K562 (cell line): ENCODE measurements around the gene SPEF1. TPM values are rescaled to one million over a fixed set of nuclear protein-coding genes. Genes with fewer than 3 reads are reported as not detected.

ENCODE experiments used
- ATAC-seq: fragments of 200-7000 bp; cut with Tn5 transposase; 3 replicates; pipeline ENCODE4 v1.9.1; 2020; ENCODE audit warnings: moderate library complexity
- BruUV-seq: library from RNA; stranded (reverse); fragments of 400-500 nt; replicated peaks from 2 replicates; lab custom pipeline; 2021; lab: Mats Ljungman, UMichigan
- CTCF ChIA-PET: fragments of 300-600 bp; formaldehyde crosslinking; extraction: SDS; loops from one replicate; lab custom pipeline; 2021; ENCODE audit warnings: low intra/inter-chr PET ratio; lab: Yijun Ruan, JAX
- POLR2A ChIA-PET: fragments of 300-600, 350-650 bp; sonication (Branson Sonifier 250); formaldehyde crosslinking; extraction: SDS; loops from one replicate; lab custom pipeline; 2021; ENCODE audit warnings: antibody characterized with exemption, inconsistent platforms; lab: Yijun Ruan, JAX
- DNase-seq, 4 experiments: peaks; one replicate each; pipeline versions ENCODE4 v3.0.0 to v3.0.0-alpha.2; 2011 to 2018; ENCODE audit warnings: low spot score in 3 of 4, mixed read lengths in 3 of 4; ENCODE audit errors: extremely low read depth in 1 of 4
- FAIRE-seq: peaks from 2 replicates; lab custom pipeline; 2011; peaks lifted over from hg19 to GRCh38; lab: Jason Lieb, UNC
- H2AFZ ChIP-seq: 2 replicates; pipeline ENCODE4 v1.6.0; 2011; ENCODE audit warnings: low read depth, low read length, control low read depth, inconsistent platforms
- H3K27ac ChIP-seq: fragments of 200-600 bp; 3 replicates; pipeline ENCODE4 v1.8.0; 2011; ENCODE audit warnings: low read depth, mild to moderate bottlenecking, control low read depth, inconsistent platforms, low read length, moderate library complexity, mixed read lengths; ENCODE audit errors: extremely low read depth
- H3K27me3 ChIP-seq, 2 experiments: fragments of 300-600 bp in 1 of 2; 2 replicates in 1 of 2; 3 replicates in 1 of 2; pipeline versions ENCODE4 v1.6.0 to v1.8.0; 2011; ENCODE audit warnings: inconsistent platforms in 2 of 2, low read length in 2 of 2, mild to moderate bottlenecking in 1 of 2, mixed read lengths in 1 of 2, moderate library complexity in 1 of 2; ENCODE audit not compliant: control insufficient read depth in 2 of 2, insufficient read depth in 2 of 2
- H3K36me3 ChIP-seq: fragments of 300-600 bp; 3 replicates; pipeline ENCODE4 v1.8.0; 2011; ENCODE audit warnings: mild to moderate bottlenecking, low read length, inconsistent platforms; ENCODE audit not compliant: control insufficient read depth, insufficient read depth
- H3K4me1 ChIP-seq, 2 experiments: fragments of 200-600 bp in 1 of 2; replicated peaks in 1 of 2; 2 replicates in 1 of 2; 3 replicates in 1 of 2; pipeline versions ENCODE4 v1.5.1 to v1.8.0; 2011; ENCODE audit warnings: inconsistent platforms in 2 of 2, low read length in 2 of 2, mild to moderate bottlenecking in 1 of 2, mixed read lengths in 1 of 2, moderate library complexity in 1 of 2; ENCODE audit not compliant: control insufficient read depth in 2 of 2, insufficient read depth in 2 of 2
- H3K4me2 ChIP-seq: 2 replicates; pipeline ENCODE4 v1.6.1; 2011; ENCODE audit warnings: low read length, control low read depth, inconsistent platforms, mixed read lengths; ENCODE audit not compliant: insufficient read depth
- H3K4me3 ChIP-seq: fragments of 200-600 bp; sonication (generic), shearing (Covaris generic); 2 replicates; pipeline ENCODE4 v1.5.1; 2016; ENCODE audit warnings: control low read depth, inconsistent platforms
- H3K79me2 ChIP-seq: fragments of 200-600 bp; 3 replicates; pipeline ENCODE4 v1.8.0; 2011; ENCODE audit warnings: low read length, inconsistent platforms; ENCODE audit not compliant: control insufficient read depth, insufficient read depth
- H3K9ac ChIP-seq, 2 experiments: 2 replicates each; pipeline versions ENCODE4 v1.6.0 to v1.6.1; 2011; ENCODE audit warnings: low read depth in 2 of 2, low read length in 2 of 2, control low read depth in 1 of 2, inconsistent platforms in 1 of 2, mild to moderate bottlenecking in 1 of 2, mixed read lengths in 1 of 2; ENCODE audit not compliant: insufficient read depth in 1 of 2
- H3K9me1 ChIP-seq: one replicate; pipeline ENCODE4 v1.6.0; 2011; ENCODE audit warnings: inconsistent platforms, mild to moderate bottlenecking, low read length, moderate library complexity; ENCODE audit not compliant: control insufficient read depth, insufficient read depth
- H3K9me3 ChIP-seq: replicated peaks from 2 replicates; pipeline ENCODE4 v1.5.1; 2011; ENCODE audit warnings: low read depth, low read length, inconsistent platforms; ENCODE audit not compliant: control insufficient read depth, insufficient read depth
- H4K20me1 ChIP-seq: replicated peaks from 2 replicates; pipeline ENCODE4 v1.6.1; 2011; ENCODE audit warnings: low read length, inconsistent platforms, mixed read lengths; ENCODE audit not compliant: control insufficient read depth, insufficient read depth
- CBX5 ChIP-seq: IDR thresholded peaks from 2 replicates; pipeline ENCODE4 v1.6.1; 2014; ENCODE audit warnings: low read depth, borderline replicate concordance
- GTF2E2 ChIP-seq: fragments of 200-800 bp; sonication (Bioruptor generic); IDR thresholded peaks from 2 replicates; pipeline ENCODE4 v1.6.1; 2016; ENCODE audit warnings: missing genetic modification characterization, missing compliant biosample characterization
- MLX ChIP-seq, 2 experiments: fragments of 450-650 bp in 1 of 2; sonication (generic) in 1 of 2; formaldehyde crosslinking; conservative IDR thresholded peaks; 2 replicates each; pipeline versions ENCODE4 v1.4.0 to v1.8.1; 2020 to 2022; ENCODE audit warnings: mild to moderate bottlenecking in 1 of 2, missing genetic modification reagents in 1 of 2
- PPARD ChIP-seq: fragments of 250-450 bp; sonication (Bioruptor Pico); IDR thresholded peaks from 2 replicates; pipeline ENCODE4 v1.8.0; 2022; ENCODE audit warnings: inconsistent platforms, mild to moderate bottlenecking, moderate library complexity
- RBBP5 ChIP-seq: fragments of 200-600 bp; sonication (generic); IDR thresholded peaks from 2 replicates; pipeline ENCODE4 v1.6.1; 2012; ENCODE audit warnings: borderline replicate concordance, mild to moderate bottlenecking, low read length, control low read depth, inconsistent platforms; ENCODE audit not compliant: insufficient read depth, poor library complexity, severe bottlenecking
- ZBTB40 ChIP-seq, 2 experiments: fragments of 450-650 bp in 1 of 2; sonication (generic) in 1 of 2; formaldehyde crosslinking in 1 of 2; IDR thresholded peaks; 2 replicates each; pipeline versions ENCODE4 v1.7.1 to v1.9.0; 2016 to 2022; ENCODE audit warnings: inconsistent platforms in 1 of 2, mild to moderate bottlenecking in 1 of 2, missing genetic modification reagents in 1 of 2
- ZNF277 ChIP-seq: fragments of 250-450 bp; sonication (Bioruptor Pico); IDR thresholded peaks from 2 replicates; pipeline ENCODE4 v1.8.0; 2022; ENCODE audit warnings: inconsistent platforms, mild to moderate bottlenecking, moderate library complexity, borderline replicate concordance
- ZNF511 ChIP-seq: sonication (generic); formaldehyde crosslinking; IDR thresholded peaks from 2 replicates; pipeline ENCODE4 v1.8.0; 2022; ENCODE audit warnings: mild to moderate bottlenecking, missing genetic modification reagents
- WGBS: fragments of 100-300 bp; shearing (Covaris generic); methylation state at CpG from one replicate; pipeline ENCODE4 v1.1.6; 2016; ENCODE audit warnings: low coverage, mixed read lengths; ENCODE audit not compliant: insufficient coverage; ENCODE audit errors: missing lambda C conversion rate; 5-methylcytosine and 5-hydroxymethylcytosine counted together
- in situ Hi-C: fragments of 300-500 bp; cut with MboI; formaldehyde crosslinking; loops from 4 replicates; pipeline ENCODE4 v1.15.0; 2018; ENCODE audit warnings: inconsistent platforms, mixed read lengths
- intact Hi-C: fragments of 100-400 bp; cut with micrococcal nuclease; formaldehyde crosslinking; loops from 2 replicates; pipeline ENCODE4 v1.14.2; 2022
- polyA plus RNA-seq, 8 experiments: library from polyadenylated mRNA; depleted of rRNA in 4 of 8; stranded (reverse) in 5 of 8; unstranded in 3 of 8; fragments of >200 nt; fragmentation: Nextera tagmentation in 2 of 8; fragmentation: Illumina TruSeq in 1 of 8; extraction: Ambion mirVana in 2 of 8; extraction: Trizol in 1 of 8; gene quantifications; 2 replicates each; pipeline versions ENCODE4 v1.2.1 to v1.2.3, GENCODE V29; 2011 to 2014; ENCODE audit warnings: inconsistent platforms in 1 of 8, missing spikeins in 1 of 8
- total RNA-seq, 7 experiments: library from RNA; depleted of rRNA in 6 of 7; stranded (reverse); fragments of >200 nt in 6 of 7; fragmentation: Illumina TruSeq in 2 of 7; extraction: Trizol in 2 of 7; gene quantifications; 2 replicates each; pipeline versions ENCODE4 v1.2.1 to v1.2.3, GENCODE V29; 2011 to 2021; ENCODE audit warnings: low replicate concordance in 1 of 7

The SPEF1 gene
- total and polyA plus RNA-seq, 9 of the 15 experiments (the other 6 are each of a cell fraction or from before 2014, with no cell fraction given), result not detected

- WGBS, result under 1% methylated on average over 16 of the region's 35 CpGs
- H3K9ac ChIP-seq, result peak overlapping the region; percentile 60 to 93
- peak overlapping the region; percentile 38; the same call in 1 of the 2 replicates for H2AFZ ChIP-seq
- POLR2A ChIA-PET, result interaction anchor here (0.5 to 1.5 kb wide), 4 partner anchors 9 to 64 kb away, joined by 3 to 4 read pairs (median 3); partner anchors contain the start of gene AP5S1
- H3K4me2 ChIP-seq, result peak overlapping the region; percentile 86
- peak overlapping the region; percentile 72 for H3K27ac ChIP-seq
- intact Hi-C loops, result loop anchor here (2.0 to 10.0 kb wide), 4 partner anchors 35 to 409 kb away; partner anchors contain the start of genes AP5S1 and MAVS
- no peaks in the 10 kb centered on the region for H3K9me1 ChIP-seq
- peak; percentile 22; the same call in 2 of the 3 replicates for ATAC-seq
- H3K36me3 ChIP-seq, result peaks cover 21% of the 10 kb centered on the region; the same call in 1 of the 3 replicates
- CTCF ChIA-PET, result interaction anchor here (1.3 to 3.4 kb wide), 2 partner anchors 33 to 34 kb away, joined by 7 to 12 read pairs; partner anchors contain the start of gene AP5S1
- peak overlapping the region; percentile 58 for H3K4me3 ChIP-seq
- peaks cover 31% of the 10 kb centered on the region for H3K79me2 ChIP-seq
- H3K4me1 ChIP-seq, result peaks cover 8 to 31% of the 10 kb centered on the region in 2 experiments; a peak in 3 of 5 replicates
- no peak for FAIRE-seq
- in situ Hi-C loops, result no loop called here
- no peaks in the 10 kb centered on the region for H3K27me3 ChIP-seq
- no peaks in the 10 kb centered on the region for H3K9me3 ChIP-seq
- peak in 1 of 4 experiments; percentile 59 for DNase-seq
- peaks cover 6% of the 10 kb centered on the region for H4K20me1 ChIP-seq
- no TSS peak for BruUV-seq
- TF ChIP-seq CBX5 (no peak), MLX (CRISPR knock-in tag; conservative IDR thresholded peaks at IDR 0.05) (no peak), ZNF511 (CRISPR knock-in tag) (0 out of 2 replicates have a peak, but pooled peaks have one; percentile 41), ZNF277 (CRISPR knock-in tag) (no peak), ZBTB40 (IDR thresholded peaks at IDR 0.05) (no peak), ZBTB40 (CRISPR knock-in tag; IDR thresholded peaks at IDR 0.05) (no peak), GTF2E2 (tag) (no peak), PPARD (no peak), RBBP5 (peak; percentile 79)
Measured at GRCh38 chr20:3786126-3786484, 4.9 kb upstream of the SPEF1 start.
